GM04503 (cell line): ENCODE results near the gene MAPK14.

Experiments used
- DNase-seq: peaks from one replicate; pipeline ENCODE4 v3.0.0-alpha.2; 2012; ENCODE audit warnings: low read depth

Gene MAPK14

GRCh38 chr6:36104836-36105235, 77.2 kb downstream of the MAPK14 start:
- DNase-seq: peak; percentile 21

GRCh38 chr6:36109092-36109491, 81.5 kb downstream of the MAPK14 start:
- no peak for DNase-seq

- no peak for DNase-seq
Measured at GRCh38 chr6:36110050-36110449, 82.4 kb downstream of the MAPK14 start.

GRCh38 chr6:36110863-36111262, 83.3 kb downstream of the MAPK14 start:
- no peak for DNase-seq

- no peak for DNase-seq
Measured at GRCh38 chr6:36111526-36111925, 83.9 kb downstream of the MAPK14 start.

GRCh38 chr6:36113049-36113448, 85.4 kb downstream of the MAPK14 start:
- no peak for DNase-seq

- DNase-seq: no peak
Measured at GRCh38 chr6:36113703-36114102, 86.1 kb downstream of the MAPK14 start.

GRCh38 chr6:36114798-36115408, 87.3 kb downstream of the MAPK14 start:
- DNase-seq: no peak

GRCh38 chr6:36115412-36115811, 87.8 kb downstream of the MAPK14 start:
- DNase-seq: no peak

GRCh38 chr6:36116066-36116864, 88.7 kb downstream of the MAPK14 start:
- no peak for DNase-seq

- DNase-seq: no peak
Measured at GRCh38 chr6:36116943-36117342, 89.3 kb downstream of the MAPK14 start.

GRCh38 chr6:36117658-36118549, 90.3 kb downstream of the MAPK14 start:
- no peak for DNase-seq

- DNase-seq: no peak
Measured at GRCh38 chr6:36118550-36119107, 91.0 kb downstream of the MAPK14 start.

- no peak for DNase-seq
Measured at GRCh38 chr6:36119209-36119608, 91.6 kb downstream of the MAPK14 start.

GRCh38 chr6:36120018-36120417, 92.4 kb downstream of the MAPK14 start:
- DNase-seq: no peak

- no peak for DNase-seq
Measured at GRCh38 chr6:36120539-36120938, 92.9 kb downstream of the MAPK14 start.

- DNase-seq: no peak
Measured at GRCh38 chr6:36120979-36121786, 93.6 kb downstream of the MAPK14 start.

GRCh38 chr6:36121787-36122494, 94.3 kb downstream of the MAPK14 start:
- no peak for DNase-seq

- no peak for DNase-seq
Measured at GRCh38 chr6:36122495-36123269, 95.1 kb downstream of the MAPK14 start.
